HuH-7.5 (cell line): ENCODE data around the gene PAWR.
"Not testable (repeated sequence)": the region's sequence is repeated elsewhere in the genome, so short reads cannot be mapped to it uniquely, and the experiment has no call there.

Experiments
- DNase-seq: peaks from one replicate; pipeline ENCODE4 v3.0.0; 2011; ENCODE audit warnings: low spot score

PAWR gene

GRCh38 chr12:79686171-79686570 is 4.6 kb downstream of the PAWR start:
- no peak for DNase-seq

- DNase-seq: no peak
Measured at GRCh38 chr12:79685068-79685467, 5.7 kb downstream of the PAWR start.

- DNase-seq: not testable (repeated sequence)
Measured at GRCh38 chr12:79684338-79684737, 6.4 kb downstream of the PAWR start.

- no peak for DNase-seq
Measured at GRCh38 chr12:79682593-79682992, 8.2 kb downstream of the PAWR start.

GRCh38 chr12:79681008-79681590 is 9.7 kb downstream of the PAWR start:
- DNase-seq: no peak

- no peak for DNase-seq
Measured at GRCh38 chr12:79680051-79680450, 10.7 kb downstream of the PAWR start.

- no peak for DNase-seq
Measured at GRCh38 chr12:79678306-79678705, 12.5 kb downstream of the PAWR start.

- no peak for DNase-seq
Measured at GRCh38 chr12:79677672-79678071, 13.1 kb downstream of the PAWR start.

GRCh38 chr12:79676579-79676978 is 14.2 kb downstream of the PAWR start:
- no peak for DNase-seq

GRCh38 chr12:79674629-79675028 is 16.1 kb downstream of the PAWR start:
- DNase-seq: no peak

- no peak for DNase-seq
Measured at GRCh38 chr12:79673354-79673753, 17.4 kb downstream of the PAWR start.

GRCh38 chr12:79668113-79668512 is 22.7 kb downstream of the PAWR start:
- no peak for DNase-seq

GRCh38 chr12:79665212-79665887 is 25.4 kb downstream of the PAWR start:
- no peak for DNase-seq

- DNase-seq: no peak
Measured at GRCh38 chr12:79664518-79664917, 26.2 kb downstream of the PAWR start.

GRCh38 chr12:79662046-79662811 is 28.5 kb downstream of the PAWR start:
- DNase-seq: no peak

- no peak for DNase-seq
Measured at GRCh38 chr12:79661629-79662028, 29.1 kb downstream of the PAWR start.

- no peak for DNase-seq
Measured at GRCh38 chr12:79659961-79660431, 30.8 kb downstream of the PAWR start.

- no peak for DNase-seq
Measured at GRCh38 chr12:79658221-79658620, 32.5 kb downstream of the PAWR start.

GRCh38 chr12:79657136-79657535 is 33.6 kb downstream of the PAWR start:
- DNase-seq: no peak

GRCh38 chr12:79655036-79655435 is 35.7 kb downstream of the PAWR start:
- DNase-seq: no peak

- DNase-seq: no peak
Measured at GRCh38 chr12:79652521-79652920, 38.2 kb downstream of the PAWR start.

GRCh38 chr12:79650440-79650839 is 40.3 kb downstream of the PAWR start:
- no peak for DNase-seq

GRCh38 chr12:79648881-79649280 is 41.9 kb downstream of the PAWR start:
- DNase-seq: no peak
